ENCODE results near the gene CRB2.

The CRB2 gene

GRCh38 chr9:123399803-123400378, 43.9 kb downstream of the CRB2 start:
- no peak for DNase-seq (ENCODE audit: low read depth in 2 of 3, low spot score in 2 of 3)

GRCh38 chr9:123400926-123401503, 45.0 kb downstream of the CRB2 start:
- no peak for DNase-seq (ENCODE audit: low read depth in 2 of 3, low spot score in 2 of 3)

- no peak for DNase-seq (ENCODE audit: low read depth in 2 of 3, low spot score in 2 of 3)
Measured at GRCh38 chr9:123401879-123402513, 46.0 kb downstream of the CRB2 start.

GRCh38 chr9:123402981-123403509, 47.0 kb downstream of the CRB2 start:
- DNase-seq (ENCODE audit: low read depth in 2 of 3, low spot score in 2 of 3): no peak

- no peak for DNase-seq (ENCODE audit: low read depth in 2 of 3, low spot score in 2 of 3)
Measured at GRCh38 chr9:123406016-123406415, 50.0 kb downstream of the CRB2 start.

GRCh38 chr9:123406691-123407216, 50.8 kb downstream of the CRB2 start:
- DNase-seq (ENCODE audit: low read depth in 2 of 3, low spot score in 2 of 3): no peak

- no peak for DNase-seq (ENCODE audit: low read depth in 2 of 3, low spot score in 2 of 3)
Measured at GRCh38 chr9:123407217-123407851, 51.3 kb downstream of the CRB2 start.

- DNase-seq (ENCODE audit: low read depth in 2 of 3, low spot score in 2 of 3): no peak
Measured at GRCh38 chr9:123408313-123409262, 52.6 kb downstream of the CRB2 start.

GRCh38 chr9:123410281-123410910, 54.4 kb downstream of the CRB2 start:
- DNase-seq (ENCODE audit: low read depth in 2 of 3, low spot score in 2 of 3): no peak

GRCh38 chr9:123411191-123411590, 55.2 kb downstream of the CRB2 start:
- DNase-seq (ENCODE audit: low read depth in 2 of 3, low spot score in 2 of 3): no peak

- no peak for DNase-seq (ENCODE audit: low read depth in 2 of 3, low spot score in 2 of 3)
Measured at GRCh38 chr9:123411636-123412035, 55.6 kb downstream of the CRB2 start.

- DNase-seq (ENCODE audit: low read depth in 2 of 3, low spot score in 2 of 3): no peak
Measured at GRCh38 chr9:123412171-123412820, 56.3 kb downstream of the CRB2 start.

- DNase-seq (ENCODE audit: low read depth in 2 of 3, low spot score in 2 of 3): no peak
Measured at GRCh38 chr9:123414204-123414603, 58.2 kb downstream of the CRB2 start.

- no peak for DNase-seq (ENCODE audit: low read depth in 2 of 3, low spot score in 2 of 3)
Measured at GRCh38 chr9:123414936-123415930, 59.2 kb downstream of the CRB2 start.

- DNase-seq (ENCODE audit: low read depth in 2 of 3, low spot score in 2 of 3): no peak
Measured at GRCh38 chr9:123416176-123416575, 60.2 kb downstream of the CRB2 start.

- no peak for DNase-seq (ENCODE audit: low read depth in 2 of 3, low spot score in 2 of 3)
Measured at GRCh38 chr9:123417289-123418051, 61.5 kb downstream of the CRB2 start.

- no peak for DNase-seq (ENCODE audit: low read depth in 2 of 3, low spot score in 2 of 3)
Measured at GRCh38 chr9:123418052-123418430, 62.0 kb downstream of the CRB2 start.

- DNase-seq (ENCODE audit: low read depth in 2 of 3, low spot score in 2 of 3): no peak
Measured at GRCh38 chr9:123418506-123418905, 62.5 kb downstream of the CRB2 start.

Measured in activated CD8-positive, alpha-beta memory T cell treated with anti-CD3 and anti-CD28 coated beads for 48 hours (primary cell).